ENCODE measurements around the gene HTR3A. TPM values are rescaled to one million over a fixed set of nuclear protein-coding genes. Genes with fewer than 3 reads are reported as not detected.

HTR3A gene
- polyA plus RNA-seq, 1 donor (not counting 4 experiments of a cell fraction or from before 2014, with no cell fraction given): not detected

DNA sequence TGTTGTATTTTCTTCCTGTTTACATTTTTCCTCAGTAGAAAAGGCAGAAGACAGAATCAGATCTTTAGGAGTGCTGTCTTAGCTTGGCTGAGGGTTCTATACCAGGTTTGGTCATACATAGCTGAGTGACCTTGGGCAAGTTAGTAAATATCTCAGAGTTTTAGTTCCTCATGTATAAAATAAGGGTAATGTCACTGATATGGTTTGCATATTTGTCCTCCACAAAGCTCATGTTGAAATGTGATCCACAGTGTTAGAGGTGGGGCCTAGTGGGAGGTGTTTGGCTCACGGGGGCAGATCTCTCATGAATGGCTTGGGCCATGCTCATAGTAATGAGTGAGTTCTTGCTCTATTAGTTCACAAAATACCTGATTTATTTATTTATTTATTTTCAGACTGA lies 7.5 kb upstream of the HTR3A start:
- Histone ChIP-seq H3K9me1 (ENCODE audit: control insufficient read depth, extremely low read depth, insufficient read depth, low read length) (no peaks in the 10 kb centered on the region), H4K20me1 (ENCODE audit: control insufficient read depth, extremely low read depth, insufficient read depth, low read length) (no peaks in the 10 kb centered on the region), H3K4me3 (ENCODE audit: control insufficient read depth in 2 of 3, extremely low read depth in 1 of 3, insufficient read depth in 2 of 3, low read depth in 1 of 3, low read length in 3 of 3) (no peak overlapping the region), H3K4me2 (ENCODE audit: control insufficient read depth, extremely low read depth, insufficient read depth, low read depth, low read length) (no peak overlapping the region), H3K9me3 (ENCODE audit: control insufficient read depth, low read depth, low read length) (no peaks in the 10 kb centered on the region), H3K36me3 (ENCODE audit: control insufficient read depth in 2 of 2, extremely low read depth in 1 of 2, insufficient read depth in 2 of 2, low read length in 2 of 2) (no peaks in the 10 kb centered on the region), H2AFZ (ENCODE audit: control insufficient read depth, low read length) (no peak overlapping the region), H3K9ac (ENCODE audit: control insufficient read depth, extremely low read depth, insufficient read depth, low read length) (no peak overlapping the region), H3K4me1 (ENCODE audit: control insufficient read depth, extremely low read depth, insufficient read depth, low read length) (no peaks in the 10 kb centered on the region), H3K79me2 (ENCODE audit: control insufficient read depth, insufficient read depth, low read length) (no peaks in the 10 kb centered on the region), H3K27me3 (ENCODE audit: control insufficient read depth, extremely low read depth, insufficient read depth, low read length) (peaks cover 3% of the 10 kb centered on the region), H3K27ac (ENCODE audit: control insufficient read depth, insufficient read depth, low read length) (no peak overlapping the region)
- DNase-seq (ENCODE audit: low read depth, low spot score) (no peak), FAIRE-seq (no peak)
- TF ChIP-seq EZH2 (IDR thresholded peaks at IDR 0.05; ENCODE audit: low read length): no peak
- TF ChIP-seq, protein P1, sequence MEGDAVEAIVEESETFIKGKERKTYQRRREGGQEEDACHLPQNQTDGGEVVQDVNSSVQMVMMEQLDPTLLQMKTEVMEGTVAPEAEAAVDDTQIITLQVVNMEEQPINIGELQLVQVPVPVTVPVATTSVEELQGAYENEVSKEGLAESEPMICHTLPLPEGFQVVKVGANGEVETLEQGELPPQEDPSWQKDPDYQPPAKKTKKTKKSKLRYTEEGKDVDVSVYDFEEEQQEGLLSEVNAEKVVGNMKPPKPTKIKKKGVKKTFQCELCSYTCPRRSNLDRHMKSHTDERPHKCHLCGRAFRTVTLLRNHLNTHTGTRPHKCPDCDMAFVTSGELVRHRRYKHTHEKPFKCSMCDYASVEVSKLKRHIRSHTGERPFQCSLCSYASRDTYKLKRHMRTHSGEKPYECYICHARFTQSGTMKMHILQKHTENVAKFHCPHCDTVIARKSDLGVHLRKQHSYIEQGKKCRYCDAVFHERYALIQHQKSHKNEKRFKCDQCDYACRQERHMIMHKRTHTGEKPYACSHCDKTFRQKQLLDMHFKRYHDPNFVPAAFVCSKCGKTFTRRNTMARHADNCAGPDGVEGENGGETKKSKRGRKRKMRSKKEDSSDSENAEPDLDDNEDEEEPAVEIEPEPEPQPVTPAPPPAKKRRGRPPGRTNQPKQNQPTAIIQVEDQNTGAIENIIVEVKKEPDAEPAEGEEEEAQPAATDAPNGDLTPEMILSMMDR (optimal IDR thresholded peaks at IDR 0.05 in 1 of 3, IDR thresholded peaks at IDR 0.05 in 1 of 3, conservative IDR thresholded peaks at IDR 0.05 in 1 of 3; ENCODE audit: extremely low read depth in 1 of 3, insufficient read depth in 2 of 3, low read length in 3 of 3): no peak
- dilution Hi-C loops (cut with MboI; ENCODE audit: extremely low pct_ligation_motif_present, low sequenced_read_pairs): no loop called here

DNA sequence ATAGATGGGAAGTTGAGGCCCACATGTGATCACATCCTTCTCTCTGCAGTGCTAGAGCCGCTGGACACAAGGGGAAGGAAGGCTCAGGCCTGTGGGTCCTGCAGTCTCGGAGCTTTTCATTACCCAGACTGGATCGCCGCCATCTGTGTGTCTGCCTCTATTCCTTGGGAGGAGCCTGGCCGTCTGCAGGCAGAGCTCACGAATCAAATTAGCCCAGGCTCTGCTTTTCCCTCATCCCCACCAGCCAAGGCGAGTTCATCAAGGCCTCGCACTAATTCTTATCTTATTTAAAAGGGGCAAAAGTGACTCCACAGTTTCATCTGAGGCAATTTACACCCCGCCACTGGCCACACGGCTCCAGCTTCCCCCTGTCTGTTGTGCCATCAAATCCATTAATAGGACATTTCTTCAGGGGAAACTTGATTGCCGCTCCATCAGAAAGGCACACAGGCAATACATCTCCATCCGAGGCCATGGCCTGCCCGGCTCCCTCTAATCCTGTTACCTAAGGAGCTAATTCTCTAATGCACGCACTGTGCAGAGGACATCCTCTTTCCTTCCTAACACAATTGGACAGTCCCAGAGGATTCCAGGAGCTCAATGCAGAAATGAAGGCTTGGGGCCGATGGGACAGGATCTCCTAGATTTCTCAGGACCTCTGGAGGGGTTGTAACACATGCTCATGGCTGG lies 3.3 kb upstream of the HTR3A start:
- FAIRE-seq: no peak
- dilution Hi-C loops (cut with MboI; ENCODE audit: extremely low pct_ligation_motif_present, low sequenced_read_pairs): no loop called here
- TF ChIP-seq, protein P1 (optimal IDR thresholded peaks at IDR 0.05 in 1 of 3, IDR thresholded peaks at IDR 0.05 in 1 of 3, conservative IDR thresholded peaks at IDR 0.05 in 1 of 3; ENCODE audit: extremely low read depth in 1 of 3, insufficient read depth in 2 of 3, low read length in 3 of 3): no peak
- TF ChIP-seq EZH2 (IDR thresholded peaks at IDR 0.05; ENCODE audit: low read length): no peak
- no peak overlapping the region for H2AFZ ChIP-seq (ENCODE audit: control insufficient read depth, low read length)
- DNase-seq (ENCODE audit: low read depth, low spot score): no peak
- H3K27ac ChIP-seq (ENCODE audit: control insufficient read depth, insufficient read depth, low read length): no peak overlapping the region
- H3K4me3 ChIP-seq (ENCODE audit: control insufficient read depth in 2 of 3, extremely low read depth in 1 of 3, insufficient read depth in 2 of 3, low read depth in 1 of 3, low read length in 3 of 3): no peak overlapping the region
- H3K9me1 ChIP-seq (ENCODE audit: control insufficient read depth, extremely low read depth, insufficient read depth, low read length): no peaks in the 10 kb centered on the region
- H3K9ac ChIP-seq (ENCODE audit: control insufficient read depth, extremely low read depth, insufficient read depth, low read length): no peak overlapping the region
- H3K9me3 ChIP-seq (ENCODE audit: control insufficient read depth, low read depth, low read length): no peaks in the 10 kb centered on the region
- no peaks in the 10 kb centered on the region for H3K79me2 ChIP-seq (ENCODE audit: control insufficient read depth, insufficient read depth, low read length)
- no peaks in the 10 kb centered on the region for H4K20me1 ChIP-seq (ENCODE audit: control insufficient read depth, extremely low read depth, insufficient read depth, low read length)
- H3K4me1 ChIP-seq (ENCODE audit: control insufficient read depth, extremely low read depth, insufficient read depth, low read length): no peaks in the 10 kb centered on the region
- no peaks in the 10 kb centered on the region for H3K36me3 ChIP-seq (ENCODE audit: control insufficient read depth in 2 of 2, extremely low read depth in 1 of 2, insufficient read depth in 2 of 2, low read length in 2 of 2)
- no peak overlapping the region for H3K4me2 ChIP-seq (ENCODE audit: control insufficient read depth, extremely low read depth, insufficient read depth, low read depth, low read length)
- H3K27me3 ChIP-seq (ENCODE audit: control insufficient read depth, extremely low read depth, insufficient read depth, low read length): peaks cover 3% of the 10 kb centered on the region
